Renal cortex interstitium (tissue), 3 donors: ENCODE data around the gene TDRD9. TPM values are rescaled to one million over a fixed set of nuclear protein-coding genes. Genes with fewer than 3 reads are reported as not detected.

Source experiments
- polyA plus RNA-seq, 3 donors: library from polyadenylated mRNA; unstranded; fragments of 120-200 nt; gene quantifications; one replicate each; pipeline ENCODE4 v1.2.1, GENCODE V29; 2013; ENCODE audit not compliant: insufficient read length in 3 of 3

The TDRD9 gene
- polyA plus RNA-seq, 3 donors, result 1.9 to 7.3 (median 3.8) TPM

Other genes starting within 250 kb of the TDRD9 start
- gene XRCC3, start 213.0 kb upstream of the TDRD9 start, polyA plus RNA-seq, result 10 to 100 TPM; 13.1 to 19.2 (median 15.5) TPM
- 10 to 100 TPM; 50.5 to 57.5 (median 55.3) TPM for gene ZFYVE21, start 212.6 kb upstream of the TDRD9 start, polyA plus RNA-seq
- 10 to 100 TPM; 29.8 to 47.6 (median 31.2) TPM for gene PPP1R13B, start 80.9 kb upstream of the TDRD9 start, polyA plus RNA-seq
- gene RD3L, start 14.1 kb downstream of the TDRD9 start, polyA plus RNA-seq, result not detected
- gene ASPG, start 157.2 kb downstream of the TDRD9 start, polyA plus RNA-seq, result 10 to 100 TPM; 10.1 to 17.3 (median 13.1) TPM
- gene KIF26A, start 210.1 kb downstream of the TDRD9 start, polyA plus RNA-seq, result 10 to 100 TPM in 2 of 3 donors, 1 to 10 TPM in 1; 6.2 to 14.3 (median 12.8) TPM